ENCODE results near the gene BEST4.
"Not testable (repeated sequence)": the region's sequence is repeated elsewhere in the genome, so short reads cannot be mapped to it uniquely, and the experiment has no call there.

Gene BEST4

DNA sequence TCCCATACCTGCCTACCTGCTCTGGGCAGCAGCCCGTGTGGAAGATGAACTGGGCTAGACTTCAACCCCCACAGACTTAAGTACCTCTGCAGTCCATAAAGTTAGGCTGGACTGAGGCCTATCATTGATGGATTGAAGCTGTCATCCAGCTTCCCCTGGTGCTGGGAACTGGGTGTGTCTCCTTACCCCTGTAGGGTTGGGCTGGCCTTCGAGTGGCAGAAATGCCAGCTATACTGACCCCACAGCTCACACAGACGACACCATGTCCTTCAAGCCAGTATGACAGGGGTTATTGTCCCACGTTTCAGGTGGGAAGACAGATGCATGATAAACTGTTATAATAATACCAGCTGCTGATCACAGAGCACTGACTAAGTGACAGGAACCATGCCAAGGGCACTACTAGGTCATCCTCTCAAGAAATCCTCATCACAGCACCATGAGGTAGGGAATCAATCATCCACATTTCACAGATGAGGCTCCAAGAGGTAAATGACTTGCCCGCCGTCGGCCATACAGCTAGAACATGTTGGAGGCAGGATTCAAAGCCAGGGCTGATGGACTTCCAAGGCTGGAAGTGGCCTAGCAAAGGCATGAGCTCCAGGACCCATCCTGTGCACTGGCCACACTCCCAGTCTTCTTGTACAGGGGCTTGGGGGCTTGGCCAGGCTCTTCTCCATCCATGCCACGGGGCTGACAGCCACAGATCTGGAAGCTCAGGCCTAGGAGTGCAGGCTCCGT, at the start of gene BEST4:
TSS of gene BEST4 (minus strand) at position 51 of the 741 bp plus-strand sequence. CDS start 465 bp downstream, outside the sequence.
- no peak for DNase-seq

DNA sequence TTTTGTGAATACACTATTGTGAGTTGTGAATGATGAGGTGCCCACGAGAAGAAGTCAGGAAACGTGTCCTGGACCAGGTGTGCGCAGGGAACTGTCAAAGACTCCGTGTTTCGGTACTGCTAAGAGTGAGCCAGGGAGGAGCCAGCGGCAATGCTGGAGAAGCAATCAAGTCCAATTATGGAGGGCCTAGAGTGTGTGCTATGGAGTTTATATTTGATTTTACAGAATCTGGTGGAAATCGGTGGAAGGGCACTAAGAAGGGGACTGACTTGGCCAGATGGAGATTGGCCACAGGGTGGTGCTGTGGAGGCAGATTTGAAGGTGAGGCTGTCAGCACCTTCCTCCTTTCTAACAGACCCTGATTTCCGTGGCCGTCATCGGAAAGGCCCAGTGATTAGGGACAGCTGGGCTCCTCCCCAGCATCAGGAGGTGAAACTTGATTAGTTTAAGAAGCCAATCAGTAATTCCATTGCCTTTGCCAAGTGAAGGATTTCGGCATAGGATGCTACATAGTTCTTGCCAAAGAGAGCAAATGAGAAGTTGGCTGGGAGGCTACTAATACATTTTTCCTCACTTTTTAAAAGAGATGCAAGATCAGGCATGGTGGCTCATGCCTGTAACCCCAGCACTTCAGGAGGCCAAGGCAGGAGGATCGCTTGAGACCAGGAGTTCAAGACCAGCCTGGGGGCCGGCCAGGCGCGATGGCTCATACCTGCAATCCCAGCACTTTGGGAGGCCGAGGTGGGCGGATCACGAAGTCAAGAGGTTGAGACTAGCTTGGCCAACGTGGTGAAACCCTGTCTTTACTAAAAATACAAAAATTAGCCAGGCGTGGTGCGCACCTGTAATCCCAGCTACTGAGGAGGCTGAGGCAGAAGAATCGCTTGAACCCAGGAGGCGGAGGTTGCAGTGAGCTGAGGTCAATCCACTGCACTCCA, 48.0 kb upstream of the BEST4 start:
- peak; percentile 81 for DNase-seq

DNA sequence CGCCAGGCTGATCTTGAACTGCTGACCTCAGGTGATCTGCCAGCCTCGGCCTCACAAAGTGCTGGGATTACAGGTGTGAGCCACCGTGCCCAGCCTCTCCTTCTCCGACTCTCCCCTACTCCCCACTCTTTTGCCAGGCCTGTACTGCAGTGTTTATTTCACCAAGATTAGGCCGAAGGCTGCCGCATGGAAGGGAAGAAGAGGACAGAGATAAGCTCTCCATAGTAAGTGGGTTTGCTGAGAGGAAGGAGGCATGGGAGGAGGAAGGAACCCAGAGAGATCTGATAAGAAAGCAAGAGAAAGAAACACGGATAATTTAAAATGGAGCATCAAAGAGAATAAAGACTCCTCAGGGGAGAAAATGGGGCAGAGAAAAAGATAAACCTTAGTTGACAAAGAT, 46.4 kb upstream of the BEST4 start:
- no peak for DNase-seq

DNA sequence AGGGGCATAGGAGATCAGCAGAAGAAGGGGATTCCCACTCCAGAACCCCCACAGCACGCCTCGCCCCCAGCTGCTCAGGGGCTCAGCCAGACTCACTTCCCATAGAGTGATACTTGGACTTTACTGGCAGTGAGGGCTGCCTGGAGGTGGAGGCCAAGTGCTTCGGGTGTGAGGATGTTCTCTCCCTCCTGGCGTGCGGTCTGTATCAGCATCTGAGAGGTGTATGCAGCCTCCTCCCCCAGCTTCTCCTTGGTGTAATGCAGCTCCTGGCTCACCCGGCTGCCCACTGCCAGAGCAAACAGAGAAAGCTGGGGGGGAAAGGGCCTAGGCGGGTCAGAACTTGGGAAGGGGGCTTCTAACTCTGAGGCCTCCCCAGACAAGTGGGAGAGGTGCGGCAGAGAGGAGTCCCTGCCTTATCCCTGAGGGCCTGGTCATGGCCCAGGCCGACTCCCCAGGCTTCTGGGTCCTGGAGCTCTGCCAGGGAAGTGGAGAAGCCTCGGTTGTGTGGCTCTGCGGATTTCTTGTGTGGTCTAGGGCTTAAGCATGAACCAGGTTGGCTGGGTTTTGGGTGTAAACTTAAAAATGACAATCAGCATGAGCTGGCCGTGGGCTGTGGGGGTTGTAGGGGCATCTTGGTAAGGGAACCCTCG, 44.2 kb upstream of the BEST4 start:
- DNase-seq = no peak

DNA sequence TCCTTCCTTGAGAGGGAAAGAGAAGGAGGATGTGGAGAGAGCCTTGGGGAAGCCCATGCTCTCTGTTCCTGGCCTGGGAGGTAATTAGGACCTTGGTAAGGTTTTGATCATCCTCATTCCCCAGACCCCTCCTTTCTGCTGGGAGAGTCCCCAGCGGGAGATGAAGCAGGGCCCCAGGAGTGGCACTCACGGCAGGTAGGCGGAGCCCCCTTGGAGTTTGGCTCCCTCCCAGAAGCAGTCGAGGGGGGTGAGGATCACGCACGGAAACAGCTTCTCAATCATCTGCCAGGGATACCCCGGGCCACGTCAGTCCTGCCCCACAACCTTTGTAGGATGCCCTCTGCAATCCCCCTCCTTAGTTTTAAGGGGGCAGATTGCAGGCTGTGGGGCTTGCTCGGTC, 43.5 kb upstream of the BEST4 start:
- no peak for DNase-seq

DNA sequence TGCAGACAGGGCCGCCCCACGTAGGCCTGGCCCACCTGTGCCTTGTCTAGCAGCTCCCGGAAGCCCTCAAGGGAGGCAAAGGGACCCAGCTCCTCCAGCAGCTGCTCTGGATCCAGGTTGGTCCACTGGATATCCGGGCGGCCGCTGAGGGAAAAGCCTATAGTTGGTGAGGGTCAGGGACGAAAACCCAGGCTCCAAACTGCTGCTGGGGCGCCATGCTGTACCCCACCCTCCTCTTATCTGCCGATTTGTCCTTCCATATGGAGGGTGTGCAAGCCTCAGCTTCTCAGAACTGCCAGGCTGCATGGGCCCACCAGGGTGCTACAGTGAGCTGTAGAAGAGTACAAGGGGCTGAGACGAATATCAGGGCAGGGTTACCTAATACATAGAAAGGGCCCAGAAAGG, 42.9 kb upstream of the BEST4 start:
- no peak for DNase-seq

DNA sequence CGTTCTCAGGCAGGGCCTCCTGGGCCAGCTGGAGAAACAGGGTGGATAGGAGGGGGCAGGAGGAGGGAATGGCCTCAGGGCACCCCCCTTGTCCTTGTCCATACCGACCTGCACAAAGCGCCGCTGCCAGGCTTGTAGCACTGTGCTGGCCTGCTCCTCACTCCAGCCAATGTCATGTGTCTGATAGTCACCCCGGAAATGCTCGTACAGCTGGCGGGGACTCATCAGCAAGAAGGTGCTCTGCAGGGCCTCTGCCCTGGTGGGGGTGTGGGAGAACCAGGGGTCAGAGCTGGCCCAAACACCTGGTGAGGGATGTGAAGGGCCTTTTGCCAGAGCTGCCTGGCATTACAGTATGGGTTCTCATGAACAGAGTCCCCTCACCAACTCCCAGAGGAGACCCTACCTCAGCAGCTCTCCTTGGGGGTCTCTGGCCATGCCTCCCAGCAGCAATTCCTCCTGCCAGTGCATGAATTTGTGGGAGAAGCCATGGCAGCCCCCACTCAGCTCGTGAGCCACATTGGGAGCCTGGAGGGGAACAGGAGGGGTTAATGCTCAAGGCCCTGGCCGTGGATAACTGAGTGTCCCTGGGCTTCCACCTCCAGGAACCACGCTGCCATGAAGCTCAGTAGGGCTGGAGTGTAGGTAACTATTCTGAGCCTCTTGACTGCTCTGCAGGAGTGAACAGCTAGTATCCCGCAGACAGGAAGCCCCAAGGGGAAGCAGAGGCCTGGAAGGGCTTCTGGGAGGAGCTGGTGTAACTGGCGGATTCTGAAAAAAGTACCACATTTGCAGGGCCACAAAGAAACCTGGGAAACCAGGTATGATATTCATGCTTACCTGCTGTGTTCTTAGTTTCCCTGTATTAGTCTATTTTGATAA, 41.8 kb upstream of the BEST4 start:
- no peak for DNase-seq

DNA sequence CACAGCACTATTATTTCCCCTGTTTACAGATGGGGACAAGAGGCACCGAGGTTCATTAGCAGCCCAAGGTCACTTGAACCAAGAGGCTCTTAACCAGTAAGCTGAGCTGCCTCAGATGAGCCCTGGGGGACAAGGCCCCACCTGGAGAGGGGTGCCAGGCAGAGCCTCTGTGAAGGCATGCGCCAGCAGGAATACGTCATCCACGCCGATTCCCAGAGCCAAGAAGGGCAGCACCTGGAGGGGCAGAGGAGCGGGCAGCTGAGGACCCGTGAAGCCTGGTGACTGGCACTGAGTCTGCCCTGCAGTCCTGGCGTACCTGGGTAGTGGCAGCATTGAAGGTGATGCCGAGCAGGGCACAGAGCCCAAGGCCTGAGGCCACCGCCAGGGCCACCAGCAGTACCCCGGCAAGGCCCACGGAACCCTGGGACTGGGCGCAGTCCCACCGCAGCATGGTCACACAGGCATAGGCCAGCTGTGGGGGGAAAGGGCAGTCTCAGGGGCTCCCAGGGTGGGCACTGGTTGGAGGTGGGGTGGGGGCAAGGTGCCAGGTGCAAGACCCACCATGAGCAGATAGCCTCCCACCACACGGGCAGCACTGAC, 41.0 kb upstream of the BEST4 start:
- DNase-seq = no peak

DNA sequence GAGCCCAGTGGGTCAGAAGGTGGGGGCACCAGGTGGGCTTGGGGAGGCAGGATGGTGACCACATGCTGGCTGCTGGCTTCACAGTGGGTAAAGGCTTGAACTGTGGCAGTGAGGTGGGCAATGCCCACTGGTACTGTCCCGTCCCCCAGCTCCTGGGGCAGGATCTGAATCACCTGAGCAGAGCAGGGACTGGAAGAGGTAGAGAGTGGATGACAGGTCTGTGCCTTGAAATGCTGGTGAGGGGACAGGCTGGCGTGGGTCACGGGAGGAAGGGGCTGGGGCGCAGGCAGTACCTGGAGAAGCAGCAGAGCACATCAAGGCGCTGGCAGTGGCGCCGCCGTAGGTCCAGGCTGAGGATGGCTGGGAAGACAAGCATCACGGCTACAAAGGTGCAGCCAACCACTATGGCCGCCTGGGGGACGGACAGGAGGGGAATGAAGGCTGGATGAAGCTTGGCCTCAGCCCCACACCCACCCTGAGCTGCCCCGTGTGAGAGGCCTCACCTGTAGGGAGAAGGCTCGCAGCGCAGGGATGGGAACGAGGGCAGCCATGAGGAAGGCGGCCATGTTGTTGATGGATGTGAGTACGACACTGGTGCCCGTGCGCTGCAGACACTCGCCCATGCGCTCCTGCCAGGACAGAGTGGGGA, 40.2 kb upstream of the BEST4 start:
- DNase-seq = no peak

DNA sequence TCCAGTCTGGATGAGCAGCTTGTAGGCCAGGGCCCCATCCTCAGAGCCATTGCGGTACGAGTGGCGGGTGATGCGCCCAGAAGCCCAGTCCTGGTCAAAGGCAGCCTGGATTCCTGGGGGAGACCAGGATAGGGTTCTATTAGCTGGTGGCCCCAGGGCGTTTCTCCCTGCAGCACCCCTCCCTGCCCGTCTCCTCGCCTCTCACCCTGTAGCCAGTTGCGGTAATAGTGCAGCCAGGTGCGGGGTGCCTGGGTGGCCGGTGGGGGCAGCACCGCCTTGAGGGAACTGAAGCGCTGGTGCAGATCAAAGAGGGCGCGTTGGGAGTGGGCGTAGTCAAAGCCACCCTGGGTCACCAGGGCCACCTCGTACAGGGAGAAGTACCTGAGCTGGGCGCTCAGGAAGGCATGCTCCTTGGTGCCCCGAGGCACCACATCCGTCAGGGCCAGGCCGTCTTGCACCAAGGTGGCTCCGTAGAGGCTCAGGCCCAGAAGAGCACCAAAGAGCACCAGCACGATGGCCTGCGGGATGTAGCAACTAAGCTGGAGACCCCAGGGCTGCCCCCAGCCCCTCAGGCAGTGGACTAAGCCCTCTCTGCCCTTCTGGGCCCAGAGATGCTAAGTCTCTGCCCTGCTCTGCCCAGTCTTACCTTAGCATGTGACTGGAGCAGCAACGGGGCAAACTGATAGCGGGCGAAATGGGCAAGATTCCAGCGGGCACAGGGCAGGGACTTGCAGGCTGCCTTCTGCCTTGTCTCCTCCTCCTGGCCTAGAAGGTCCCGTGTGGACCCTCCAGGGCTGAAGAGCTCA, 39.4 kb upstream of the BEST4 start:
- DNase-seq = no peak

DNA sequence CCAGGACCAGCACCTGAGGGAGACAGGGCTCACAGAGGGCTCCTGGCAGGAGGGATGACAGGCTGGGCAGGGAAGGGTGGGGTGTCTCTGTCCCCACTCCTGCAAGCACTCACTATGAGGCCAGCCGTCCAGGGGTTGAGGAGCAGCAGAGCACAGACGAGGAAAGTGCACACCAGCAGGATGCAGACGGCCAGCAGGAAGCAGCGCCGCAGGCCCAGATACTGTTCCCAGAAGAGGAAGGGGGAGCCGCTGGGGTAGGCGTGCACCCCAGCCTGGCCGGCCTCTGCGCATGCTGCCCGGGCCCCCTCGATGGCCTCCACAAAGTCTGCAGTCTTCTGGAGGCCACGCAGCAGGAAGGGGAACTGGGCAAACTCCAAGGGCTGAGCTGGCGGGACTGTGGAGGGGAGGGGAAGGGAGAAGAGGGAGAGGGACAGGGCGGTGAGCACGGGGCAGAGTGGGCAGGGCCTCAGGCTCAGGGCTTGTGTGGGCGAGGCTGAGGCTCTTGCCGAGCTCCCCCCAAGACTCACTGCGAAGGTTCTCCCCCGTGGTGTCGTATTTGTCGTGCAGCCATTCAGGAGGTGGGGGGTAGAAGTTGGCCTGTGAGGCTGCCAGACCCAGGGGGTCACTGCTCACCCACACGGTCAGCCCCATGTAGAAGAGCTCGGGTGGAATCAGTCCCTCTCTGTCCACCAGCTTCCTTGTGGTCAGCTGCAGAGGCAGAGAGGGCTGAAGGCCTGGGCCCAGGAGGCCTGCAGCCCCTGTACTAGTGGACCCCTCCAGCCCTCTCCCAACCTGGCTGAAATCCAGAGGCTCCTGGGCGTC, 38.6 kb upstream of the BEST4 start:
- no peak for DNase-seq

DNA sequence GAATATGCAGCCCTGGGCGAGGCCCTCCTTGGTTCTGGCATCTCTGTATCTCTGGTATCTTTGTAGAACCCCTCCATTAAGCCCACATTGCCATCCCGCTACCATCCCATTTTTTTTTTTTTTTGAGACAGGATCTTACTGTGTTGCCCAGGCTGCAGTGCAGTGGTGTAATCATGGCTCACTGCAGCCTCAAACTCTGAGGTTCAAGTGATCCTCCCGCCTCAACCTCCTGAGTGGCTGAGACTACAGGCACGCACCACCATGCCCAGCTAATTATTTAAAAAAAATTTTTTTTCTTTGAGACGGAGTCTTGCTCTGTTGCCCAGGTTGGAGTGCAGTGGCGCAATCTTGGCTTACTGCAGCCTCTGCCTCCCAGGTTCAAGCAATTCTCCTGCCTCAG, 36.4 kb upstream of the BEST4 start:
- DNase-seq = not testable (repeated sequence)

DNA sequence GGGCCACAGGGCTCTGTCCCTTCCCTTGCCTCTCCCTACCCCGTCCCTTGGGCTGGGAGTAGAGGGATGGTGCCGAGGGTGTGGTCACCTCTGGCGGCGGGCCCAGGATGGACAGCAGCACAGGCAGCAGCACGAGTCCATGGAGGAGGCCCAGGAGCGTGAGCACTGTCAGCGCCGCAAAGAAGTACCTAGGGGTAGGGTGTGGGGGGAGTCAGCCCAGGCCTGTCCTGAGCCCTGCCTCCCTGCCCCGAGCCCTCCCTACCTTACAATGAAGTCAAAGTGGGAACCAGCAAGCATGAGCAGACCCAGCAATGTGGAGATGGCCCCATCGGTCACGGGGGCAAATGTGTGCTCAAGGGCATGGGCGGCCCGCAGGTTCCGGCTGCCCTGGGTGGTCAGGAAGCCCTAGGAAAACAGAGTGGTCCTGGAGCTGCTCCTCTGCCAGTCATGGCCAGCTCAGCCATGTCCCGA, 35.0 kb upstream of the BEST4 start:
- no peak for DNase-seq

DNA sequence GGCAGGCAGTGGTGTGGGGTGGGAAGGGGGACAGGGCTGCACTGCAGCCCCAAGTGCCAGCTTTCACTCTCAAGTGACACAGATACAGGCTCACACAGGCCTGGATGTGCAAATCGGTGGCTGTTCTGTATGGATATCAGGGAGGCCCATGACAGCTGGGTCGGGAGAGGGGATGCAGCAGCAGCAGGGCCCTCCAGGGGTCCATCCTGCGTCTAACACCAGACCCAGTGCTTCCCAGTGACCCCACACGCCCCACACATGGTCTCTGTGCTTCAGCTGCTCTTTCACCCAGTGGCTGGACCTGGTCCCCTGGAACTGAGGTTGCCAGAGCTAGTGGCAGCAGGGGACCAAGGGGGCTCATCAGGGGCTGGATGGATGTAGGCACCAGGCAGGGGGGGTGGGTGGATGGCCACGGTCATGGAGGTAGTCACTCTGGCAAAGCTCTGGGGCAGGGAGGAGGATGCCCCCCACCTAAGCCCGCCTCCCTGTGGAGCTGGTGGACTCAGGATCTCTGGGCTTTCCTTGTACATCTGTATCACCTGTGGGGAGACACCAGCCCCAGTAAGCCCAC, 34.2 kb upstream of the BEST4 start:
- DNase-seq = no peak

DNA sequence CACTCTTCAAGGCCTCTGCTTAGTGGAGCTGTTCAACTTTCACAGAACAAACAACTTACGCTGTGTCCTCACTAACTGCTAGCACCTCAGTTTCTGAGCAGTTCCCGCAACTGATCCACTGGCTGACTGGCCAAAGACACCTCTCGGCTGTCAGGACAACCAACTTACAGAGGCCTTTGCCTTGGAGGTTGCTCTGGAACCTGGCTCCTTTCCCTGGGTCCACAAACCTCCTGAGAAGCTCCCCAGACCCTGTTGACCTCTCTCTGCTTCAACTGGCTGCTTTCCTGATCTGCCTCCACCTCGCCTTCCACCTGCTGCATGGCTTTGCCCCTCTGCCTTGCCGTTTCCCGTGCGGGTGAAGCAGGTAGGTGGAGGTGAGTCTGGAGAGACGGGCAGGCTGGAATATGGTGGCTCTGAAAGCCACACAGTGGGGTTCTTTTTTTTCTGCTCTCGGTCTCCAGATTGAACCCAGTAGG, 33.3 kb upstream of the BEST4 start:
- DNase-seq = no peak

DNA sequence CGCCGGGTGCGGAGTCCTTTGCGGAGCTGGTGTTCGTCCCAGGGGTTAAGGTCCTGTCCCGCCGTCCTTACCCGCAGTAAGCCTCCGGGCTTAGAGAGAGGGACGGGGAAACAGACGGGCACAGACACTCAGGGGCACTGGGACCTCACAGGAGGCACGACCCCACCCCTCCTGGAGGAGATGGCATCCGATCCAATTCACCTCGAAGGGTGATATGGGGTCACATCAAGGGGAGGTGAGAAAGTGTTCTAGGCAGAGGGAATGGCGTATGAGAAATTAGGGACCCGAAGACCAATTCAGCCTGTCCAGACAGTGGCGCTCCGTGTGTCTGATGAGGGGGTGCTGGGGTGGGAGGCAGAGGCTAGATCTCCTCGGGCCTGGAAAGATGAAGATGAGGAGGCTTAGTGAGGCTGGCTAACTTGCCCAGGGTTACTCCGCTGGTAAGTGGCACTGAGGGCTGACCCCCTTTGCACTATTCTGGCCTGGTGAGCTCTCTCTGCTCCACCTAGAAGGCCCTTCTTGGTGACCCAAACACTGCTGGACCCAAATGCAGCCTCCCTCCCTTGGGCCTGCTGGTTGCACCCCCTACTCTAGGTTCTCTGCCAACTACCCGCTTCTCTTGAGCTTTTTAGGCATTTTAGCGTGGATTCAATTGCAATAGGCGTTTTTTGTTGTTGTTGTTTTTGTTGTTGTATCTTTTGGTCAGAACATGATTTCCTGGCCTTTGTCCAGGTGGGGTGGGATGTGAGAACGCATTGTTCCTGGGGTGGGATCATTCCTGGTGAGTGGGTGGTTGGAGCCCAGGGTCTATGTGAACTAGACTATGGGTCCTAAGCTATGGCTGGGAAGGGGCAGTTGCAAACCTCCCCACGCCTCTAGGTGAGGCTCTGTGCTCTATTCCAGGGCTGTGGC, 32.6 kb upstream of the BEST4 start:
- DNase-seq = no peak

DNA sequence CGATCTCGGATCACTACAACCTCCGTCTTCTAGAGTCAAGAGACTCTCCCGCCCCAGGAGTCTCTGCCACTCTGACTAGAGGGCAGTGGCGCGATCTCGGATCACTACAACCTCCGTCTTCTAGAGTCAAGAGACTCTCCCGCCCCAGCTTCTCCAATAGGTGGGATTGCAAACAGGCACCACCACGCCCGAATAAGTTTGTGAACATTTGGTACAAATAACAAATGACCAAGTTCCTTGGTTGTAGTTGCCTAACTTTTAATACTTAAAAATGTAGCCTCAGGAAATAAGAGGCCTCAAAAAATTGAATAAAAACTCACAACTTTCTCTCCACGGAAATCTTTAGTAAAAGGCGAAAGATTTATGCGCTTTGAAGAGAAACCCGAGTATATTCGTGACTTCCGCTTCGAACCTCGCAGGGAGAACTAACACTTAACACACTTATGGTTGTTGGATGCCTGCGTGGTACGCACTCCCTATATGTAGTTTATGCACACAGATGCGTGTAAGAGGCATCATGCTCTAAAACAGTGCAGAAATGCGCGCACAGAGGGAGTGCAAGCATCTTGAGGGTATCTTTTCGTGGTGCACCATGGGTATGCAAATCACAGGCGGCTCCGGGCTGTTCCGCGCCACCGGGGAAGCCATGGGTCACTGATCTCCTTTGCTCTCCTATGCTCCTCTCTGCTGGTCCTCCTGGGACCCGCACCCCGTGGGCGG, 31.8 kb upstream of the BEST4 start:
- peak; percentile 80 for DNase-seq
